CD4-positive, alpha-beta T cell (primary cell): ENCODE data around the gene VAV2. TPM values are rescaled to one million over a fixed set of nuclear protein-coding genes. Genes with fewer than 3 reads are reported as not detected.

Experiments
- ATAC-seq: fragments of 200-7000 bp; cut with Tn5 transposase; one replicate; pipeline ENCODE4 v1.10.0; 2022; ENCODE audit warnings: mild to moderate bottlenecking; ENCODE audit not compliant: poor library complexity
- CTCF ChIA-PET: fragments of 350-600 bp; sonication (Branson Sonifier 250); formaldehyde crosslinking; loops from one replicate; lab custom pipeline; 2021; ENCODE audit warnings: antibody characterized with exemption, inconsistent platforms; lab: Charles Lee
- POLR2A ChIA-PET: fragments of 350-600 bp; sonication (Branson Sonifier 250); formaldehyde crosslinking; loops from one replicate; lab custom pipeline; 2021; ENCODE audit warnings: antibody characterized with exemption, inconsistent platforms; lab: Charles Lee
- DNase-seq, 14 experiments: peaks; one replicate each; pipeline ENCODE4 v3.0.0-alpha.2; 2013 to 2020; ENCODE audit warnings: mixed read lengths in 2 of 14
- H3K27ac ChIP-seq, 2 donors: one replicate each; pipeline versions ENCODE4 v1.5.1 to v1.7.0; 2013; ENCODE audit warnings: low read length in 2 of 2, low read depth in 1 of 2, mild to moderate bottlenecking in 1 of 2
- H3K27me3 ChIP-seq, 2 experiments: 1 replicate in 1 of 2; 2 replicates in 1 of 2; pipeline versions ENCODE4 v1.6.1 to v1.7.0; 2013; ENCODE audit warnings: low read length in 2 of 2, control low read depth in 1 of 2, mild to moderate bottlenecking in 1 of 2, moderate library complexity in 1 of 2; ENCODE audit not compliant: insufficient read depth in 2 of 2, control insufficient read depth in 1 of 2
- H3K36me3 ChIP-seq: one replicate; pipeline ENCODE4 v1.6.1; 2013; ENCODE audit warnings: low read length, control low read depth; ENCODE audit not compliant: insufficient read depth
- H3K4me1 ChIP-seq: one replicate; pipeline ENCODE4 v1.6.1; 2013; ENCODE audit warnings: low read length, control low read depth; ENCODE audit not compliant: insufficient read depth
- H3K4me3 ChIP-seq: one replicate; pipeline ENCODE4 v1.5.1; 2013; ENCODE audit warnings: mild to moderate bottlenecking, low read length, moderate library complexity
- H3K9me3 ChIP-seq, 2 experiments: 1 replicate in 1 of 2; 2 replicates in 1 of 2; pipeline versions ENCODE4 v1.6.1 to v1.7.0; 2013; ENCODE audit warnings: low read length in 2 of 2, mild to moderate bottlenecking in 2 of 2, control low read depth in 1 of 2, moderate library complexity in 1 of 2; ENCODE audit not compliant: control insufficient read depth in 1 of 2, insufficient read depth in 1 of 2
- H3K27ac Mint-ChIP-seq: one replicate; pipeline ENCODE4 v1.8.0; 2020; ENCODE audit warnings: mixed read lengths
- H3K27me3 Mint-ChIP-seq: one replicate; pipeline ENCODE4 v1.8.0; 2021; ENCODE audit warnings: mixed read lengths
- H3K36me3 Mint-ChIP-seq: one replicate; pipeline ENCODE4 v1.8.0; 2021; ENCODE audit warnings: low read depth, mixed read lengths
- H3K4me1 Mint-ChIP-seq: one replicate; pipeline ENCODE4 v1.8.0; 2021; ENCODE audit warnings: low read depth, mixed read lengths
- H3K4me3 Mint-ChIP-seq: one replicate; pipeline ENCODE4 v1.8.0; 2020; ENCODE audit warnings: mild to moderate bottlenecking, mixed read lengths
- H3K9me3 Mint-ChIP-seq: one replicate; pipeline ENCODE4 v1.8.0; 2020; ENCODE audit warnings: mixed read lengths
- CTCF ChIP-seq: fragments of 200-600 bp; IDR thresholded peaks from one replicate; pipeline ENCODE4 v1.8.0; 2022; ENCODE audit warnings: antibody characterized with exemption, mild to moderate bottlenecking
- intact Hi-C, 2 experiments: fragments of 100-400 bp; cut with DNase I in 1 of 2; cut with micrococcal nuclease in 1 of 2; formaldehyde crosslinking; loops; one replicate each; pipeline versions ENCODE4 v1.15.1 to v1.9.0; 2023 to 2025; cut with DNase I, micrococcal nuclease
- total RNA-seq, 174 experiments: library from RNA in 2 of 174; stranded (reverse) in 2 of 174; gene quantifications; one replicate each; pipeline ENCODE4 v1.2.3 and lab custom pipeline; 2021 to 2026

The VAV2 gene
- total RNA-seq, 2 experiments from 2014 or later, result 1.6 to 1.7 TPM

GRCh38 chr9:133797406-133798105, 194.6 kb downstream of the VAV2 start:
- ChIA-PET CTCF (no interaction called here), POLR2A (no interaction called here)
- no peak overlapping the region for H3K27ac ChIP-seq
- H3K9me3 ChIP-seq, result no peaks in the 10 kb centered on the region
- Mint-ChIP-seq H3K36me3 (no peaks in the 10 kb centered on the region), H3K27ac (no peak overlapping the region), H3K27me3 (no peaks in the 10 kb centered on the region), H3K4me1 (no peaks in the 10 kb centered on the region), H3K9me3 (no peaks in the 10 kb centered on the region), H3K4me3 (no peak overlapping the region)
- ATAC-seq, result no peak
- peaks cover 8% of the 10 kb centered on the region for H3K4me1 ChIP-seq
- no peaks in the 10 kb centered on the region for H3K36me3 ChIP-seq
- TF ChIP-seq CTCF, result no peak
- no peaks in the 10 kb centered on the region for H3K27me3 ChIP-seq
- intact Hi-C loops, result no loop called here
- H3K4me3 ChIP-seq, result no peak overlapping the region
- DNase-seq, result no peak

DNA sequence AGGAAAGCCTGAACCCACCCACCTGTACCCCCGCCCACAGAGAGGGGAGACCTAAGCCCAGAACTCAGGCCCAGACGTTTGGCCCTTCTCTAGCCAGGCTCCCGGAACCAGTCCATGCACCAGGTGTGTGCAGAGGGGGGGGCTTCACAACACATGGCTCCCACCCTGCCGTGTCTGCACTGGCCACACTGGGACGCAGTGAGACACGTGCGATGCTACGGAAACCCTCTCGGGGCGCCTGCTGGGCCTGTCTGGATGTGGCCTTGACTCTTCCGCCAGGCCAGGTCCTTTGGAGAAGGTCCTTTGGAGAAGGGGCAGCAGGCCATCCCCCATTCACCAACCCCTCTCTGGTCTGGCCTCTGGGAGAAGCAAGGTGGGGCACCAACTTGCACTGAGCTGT, 195.6 kb downstream of the VAV2 start:
- Histone ChIP-seq H3K36me3 (no peaks in the 10 kb centered on the region), H3K4me3 (no peak overlapping the region), H3K27me3 (no peaks in the 10 kb centered on the region), H3K9me3 (no peaks in the 10 kb centered on the region), H3K27ac (no peak overlapping the region), H3K4me1 (peaks cover 8% of the 10 kb centered on the region)
- Mint-ChIP-seq H3K4me1 (no peaks in the 10 kb centered on the region), H3K4me3 (no peak overlapping the region), H3K27me3 (no peaks in the 10 kb centered on the region), H3K36me3 (no peaks in the 10 kb centered on the region), H3K27ac (no peak overlapping the region), H3K9me3 (no peaks in the 10 kb centered on the region)
- POLR2A ChIA-PET, result no interaction called here
- CTCF ChIA-PET, result no interaction called here
- no peak for TF ChIP-seq CTCF
- ATAC-seq (no peak), DNase-seq (no peak)
- intact Hi-C loops, result no loop called here

DNA sequence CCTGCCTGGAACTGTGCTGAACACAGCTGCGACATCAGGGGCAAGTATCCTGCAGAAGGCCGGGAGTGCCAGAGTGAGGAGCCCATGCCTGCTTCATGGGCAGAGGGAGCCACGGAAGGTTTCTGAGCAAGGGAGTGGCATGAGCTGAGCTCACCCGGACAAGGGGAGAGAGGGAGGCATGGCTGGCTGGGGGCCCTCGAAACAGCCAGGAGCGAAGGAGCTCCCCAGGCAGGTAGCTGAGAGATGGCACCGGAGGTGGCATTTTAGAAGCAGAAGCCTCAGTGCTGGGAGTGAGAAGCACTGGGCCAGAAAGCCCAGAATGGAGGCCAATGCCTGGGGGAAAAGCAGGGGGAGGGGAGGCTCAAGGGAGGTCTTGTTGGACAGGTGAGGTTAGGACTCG, 197.1 kb downstream of the VAV2 start:
- intact Hi-C loops, result no loop called here
- Histone ChIP-seq H3K27me3 (no peaks in the 10 kb centered on the region), H3K36me3 (no peaks in the 10 kb centered on the region), H3K9me3 (no peaks in the 10 kb centered on the region), H3K27ac (no peak overlapping the region), H3K4me3 (no peak overlapping the region), H3K4me1 (peaks cover 8% of the 10 kb centered on the region)
- no peak for ATAC-seq
- no peak overlapping the region for H3K4me3 Mint-ChIP-seq
- H3K4me1 Mint-ChIP-seq, result no peaks in the 10 kb centered on the region
- no peaks in the 10 kb centered on the region for H3K9me3 Mint-ChIP-seq
- H3K27me3 Mint-ChIP-seq, result no peaks in the 10 kb centered on the region
- ChIA-PET POLR2A (no interaction called here), CTCF (no interaction called here)
- no peak for DNase-seq
- no peaks in the 10 kb centered on the region for H3K36me3 Mint-ChIP-seq
- TF ChIP-seq CTCF, result no peak
- H3K27ac Mint-ChIP-seq, result no peak overlapping the region
